MG63 (cell line): ENCODE measurements around the gene GLB1L3. TPM values are rescaled to one million over a fixed set of nuclear protein-coding genes. Genes with fewer than 3 reads are reported as not detected.
A peak's percentile ranks its signal among the peaks of the same experiment; 100 is the strongest.

Experiments used
- DNase-seq: peaks from one replicate; pipeline ENCODE4 v3.0.0-alpha.2; 2020
- H3K27me3 ChIP-seq: fragments of 250-450 bp; sonication (Bioruptor Pico); 2 replicates; pipeline ENCODE4 v1.5.1; 2020; ENCODE audit warnings: mild to moderate bottlenecking, moderate library complexity
- H3K36me3 ChIP-seq: fragments of 250-450 bp; sonication (Bioruptor Pico); 2 replicates; pipeline ENCODE4 v1.5.1; 2020; ENCODE audit warnings: mild to moderate bottlenecking, moderate library complexity
- H3K4me3 ChIP-seq: fragments of 250-450 bp; sonication (Bioruptor Pico); 2 replicates; pipeline ENCODE4 v1.5.1; 2020; ENCODE audit warnings: mild to moderate bottlenecking, moderate library complexity
- H3K9me3 ChIP-seq: fragments of 250-450 bp; sonication (Bioruptor Pico); 2 replicates; pipeline ENCODE4 v1.5.1; 2020; ENCODE audit warnings: mild to moderate bottlenecking, moderate library complexity
- total RNA-seq: library from RNA; depleted of rRNA; stranded (reverse); fragments of >200 nt; shearing (Covaris generic); gene quantifications from 2 replicates; pipeline ENCODE4 v1.2.3, GENCODE V29; 2014; ENCODE audit warnings: low replicate concordance; rRNA removed

The GLB1L3 gene
- total RNA-seq, 1 experiment from 2014 or later = not detected

DNA sequence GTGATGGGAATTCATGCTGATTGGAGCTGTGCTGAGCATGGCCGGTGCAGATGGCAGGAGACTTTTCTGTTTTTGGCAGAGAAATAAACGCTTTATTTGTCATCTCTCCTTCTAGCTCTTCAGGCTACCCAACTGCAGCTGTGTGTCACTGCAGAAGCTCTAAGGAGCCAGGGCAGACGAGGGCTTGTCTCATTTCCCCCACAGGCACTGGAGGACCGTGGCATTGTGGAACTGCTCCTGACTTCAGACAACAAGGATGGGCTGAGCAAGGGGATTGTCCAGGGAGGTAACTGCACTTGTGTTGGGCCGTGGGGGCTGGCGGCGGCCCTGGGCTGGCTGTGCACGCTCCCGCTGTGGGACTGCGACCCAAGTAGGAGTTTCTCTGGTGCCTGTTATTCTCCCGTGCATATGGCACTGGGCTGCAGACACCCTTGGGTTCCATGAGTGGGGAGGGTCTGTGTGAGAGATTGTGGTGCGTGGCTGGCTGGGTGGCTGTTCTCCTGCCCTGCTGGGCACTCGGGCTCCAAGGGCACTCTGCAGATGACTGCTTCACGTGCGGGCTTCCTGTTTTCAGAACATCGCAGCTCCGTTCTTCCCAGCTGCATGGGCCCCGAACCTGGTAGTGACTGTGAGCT lies 82.8 kb downstream of the GLB1L3 start:
- no peak overlapping the region for H3K4me3 ChIP-seq
- H3K9me3 ChIP-seq = no peaks in the 10 kb centered on the region
- H3K27me3 ChIP-seq = no peaks in the 10 kb centered on the region; the same call in 1 of the 2 replicates
- DNase-seq = no peak
- no peaks in the 10 kb centered on the region for H3K36me3 ChIP-seq

DNA sequence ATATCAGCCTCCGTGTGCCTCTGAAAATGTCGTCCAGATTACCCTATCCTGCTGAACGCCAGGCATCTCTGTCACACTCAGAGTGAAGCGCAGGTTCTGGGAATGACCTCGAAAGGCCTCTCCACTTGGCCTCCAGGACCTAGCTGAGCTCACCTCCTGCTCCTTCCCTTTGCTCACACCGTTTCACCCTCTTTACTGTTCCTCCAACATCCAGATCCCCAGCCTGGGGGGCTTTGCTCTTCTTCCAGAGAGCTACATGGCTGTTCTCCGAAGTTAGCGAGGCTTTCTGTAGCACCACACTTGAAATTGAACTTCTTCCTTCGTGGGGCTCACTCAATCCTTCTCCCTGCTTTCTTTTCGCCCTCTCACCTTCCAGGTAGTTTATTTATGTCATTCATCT lies 83.5 kb downstream of the GLB1L3 start:
- H3K36me3 ChIP-seq = no peaks in the 10 kb centered on the region
- no peaks in the 10 kb centered on the region for H3K27me3 ChIP-seq
- no peak overlapping the region for H3K4me3 ChIP-seq
- DNase-seq = no peak
- no peaks in the 10 kb centered on the region for H3K9me3 ChIP-seq

DNA sequence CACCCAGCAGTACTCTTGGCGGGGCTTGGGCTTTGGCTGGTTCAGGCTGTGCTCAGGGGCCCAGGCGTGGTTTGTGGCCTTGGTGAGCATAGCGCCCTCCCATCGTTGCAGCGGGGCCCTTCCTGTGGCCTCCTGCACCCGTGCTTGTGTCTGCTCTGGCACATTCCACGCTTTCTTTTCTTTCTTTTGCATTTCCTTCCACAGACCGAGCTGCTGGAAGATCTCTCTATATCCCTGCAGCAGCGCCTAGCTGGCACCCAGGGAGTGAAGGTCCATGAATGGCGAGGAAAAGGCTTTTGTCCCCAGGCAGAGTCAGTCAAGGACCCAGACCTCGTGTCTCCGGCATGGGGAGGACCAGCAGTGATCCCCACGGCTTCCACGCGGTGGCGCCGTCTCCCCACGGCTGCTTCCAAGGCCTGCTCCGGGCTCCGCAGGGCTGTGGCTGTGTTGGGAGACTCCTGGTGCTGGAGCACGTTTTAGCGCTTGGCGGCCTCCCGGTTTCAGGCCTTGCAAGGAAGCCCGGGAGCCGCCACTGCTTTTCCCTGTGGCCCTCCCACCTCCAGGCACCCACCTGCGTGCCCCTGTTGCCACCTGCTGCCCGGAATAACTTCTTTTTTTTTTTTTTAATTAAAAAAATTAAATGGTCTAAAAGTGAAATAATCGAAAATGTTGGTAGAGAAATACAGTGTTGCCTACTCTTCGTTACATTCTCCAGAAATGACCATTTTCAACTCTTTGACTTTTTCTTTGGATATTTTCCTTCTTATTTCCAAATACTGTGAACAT lies 84.1 kb downstream of the GLB1L3 start:
- no peaks in the 10 kb centered on the region for H3K36me3 ChIP-seq
- H3K4me3 ChIP-seq = no peak overlapping the region
- H3K9me3 ChIP-seq = no peaks in the 10 kb centered on the region
- H3K27me3 ChIP-seq = no peaks in the 10 kb centered on the region
- DNase-seq = peak; percentile 51

DNA sequence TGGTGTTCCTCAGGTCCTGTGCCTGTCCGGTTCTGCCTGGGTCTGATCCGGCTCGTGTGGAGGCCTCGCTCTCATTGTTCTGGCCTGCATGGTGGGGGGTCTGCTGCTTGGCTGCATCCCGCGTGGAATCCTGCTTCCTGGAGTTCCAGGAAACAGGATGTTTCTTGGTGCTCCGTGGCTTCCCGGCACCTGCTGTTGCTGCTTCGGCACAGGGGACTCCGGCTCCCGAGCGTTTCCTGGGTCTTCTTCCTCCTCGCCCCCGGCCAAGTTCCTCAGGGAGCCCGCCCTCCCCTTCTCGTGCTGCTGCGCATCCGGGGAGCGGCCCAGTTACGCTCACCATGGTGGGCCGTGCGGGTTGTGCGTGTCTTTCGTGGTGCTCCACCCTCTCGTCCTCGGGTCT lies 85.5 kb downstream of the GLB1L3 start:
- Histone ChIP-seq H3K9me3 (no peaks in the 10 kb centered on the region), H3K27me3 (no peaks in the 10 kb centered on the region), H3K4me3 (no peak overlapping the region), H3K36me3 (no peaks in the 10 kb centered on the region)
- no peak for DNase-seq

DNA sequence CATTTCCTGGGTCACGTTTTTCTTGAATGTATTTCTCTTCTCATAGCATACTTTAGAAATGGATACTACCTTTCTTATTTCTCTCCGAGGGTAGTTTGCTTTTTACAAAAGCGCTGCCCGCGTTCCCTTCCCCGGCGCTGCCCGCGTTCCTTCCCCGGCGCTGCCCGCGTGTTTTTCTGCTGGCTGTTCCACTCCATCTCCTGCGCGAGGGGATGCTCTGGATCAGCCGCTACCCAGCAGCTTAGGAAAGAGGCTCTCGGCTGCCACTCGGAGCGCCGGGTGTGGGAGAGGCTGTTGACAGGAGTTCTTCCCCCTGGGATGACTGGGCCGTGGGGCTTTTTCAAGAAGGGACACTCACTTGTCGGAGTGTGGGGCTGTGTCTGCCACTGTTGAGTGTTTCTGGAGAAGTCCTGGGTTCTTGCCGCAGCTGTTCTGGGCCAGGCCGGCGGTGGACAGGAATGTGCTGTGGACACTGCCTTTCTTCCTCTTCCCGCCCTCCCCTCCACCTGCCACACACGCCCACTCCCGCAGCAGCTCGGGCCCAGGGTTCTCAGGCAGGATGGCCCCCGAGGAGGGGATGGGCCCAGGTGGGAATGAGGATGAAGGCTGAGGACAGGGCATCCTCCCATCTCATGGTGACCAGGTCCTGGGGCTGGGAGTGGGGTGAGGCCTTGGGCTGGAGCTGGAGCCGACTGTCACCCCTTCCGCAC lies 86.2 kb downstream of the GLB1L3 start:
- Histone ChIP-seq H3K4me3 (no peak overlapping the region), H3K9me3 (no peaks in the 10 kb centered on the region), H3K27me3 (no peaks in the 10 kb centered on the region), H3K36me3 (no peaks in the 10 kb centered on the region)
- no peak for DNase-seq

DNA sequence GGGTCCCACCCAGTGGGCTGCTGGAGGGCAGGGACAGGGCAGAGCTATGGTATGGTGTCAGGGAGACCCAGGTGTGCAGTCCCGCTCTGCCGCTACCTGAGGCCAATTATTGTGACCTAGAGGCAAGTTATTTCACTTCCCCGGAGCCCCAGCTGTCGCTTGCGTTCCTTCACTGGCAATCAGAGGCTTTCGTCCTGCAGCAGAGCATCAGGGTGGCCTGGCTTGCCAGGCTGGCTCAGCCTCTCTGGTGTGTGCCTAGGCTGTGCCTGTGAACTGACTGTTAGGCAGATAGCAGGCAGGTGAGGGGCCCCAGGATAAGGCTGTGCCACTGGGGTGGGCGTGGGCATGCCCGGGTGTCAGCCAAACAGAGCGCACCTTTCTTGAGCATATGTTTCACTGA lies 87.0 kb downstream of the GLB1L3 start:
- Histone ChIP-seq H3K36me3 (no peaks in the 10 kb centered on the region), H3K4me3 (no peak overlapping the region), H3K27me3 (no peaks in the 10 kb centered on the region), H3K9me3 (no peaks in the 10 kb centered on the region)
- DNase-seq = no peak

DNA sequence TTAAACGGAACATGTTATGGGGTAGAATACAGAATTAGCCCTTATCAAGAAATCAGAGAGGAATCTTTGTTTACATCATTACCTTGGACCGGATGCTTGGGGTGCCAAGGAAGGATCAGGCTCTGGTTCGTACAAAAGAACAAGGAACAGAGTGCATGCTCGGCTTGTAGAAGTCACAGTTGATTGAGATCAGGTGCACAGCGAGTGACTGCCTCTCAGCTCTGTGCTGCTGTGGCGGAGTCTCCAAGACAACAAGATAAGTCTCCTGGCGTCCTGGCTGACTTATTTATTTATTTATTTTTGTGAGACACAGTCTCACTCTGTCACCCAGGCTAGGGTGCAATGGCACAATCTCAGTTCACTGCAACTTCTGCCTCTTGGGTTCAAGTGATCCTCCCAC lies 87.4 kb downstream of the GLB1L3 start:
- DNase-seq = no peak
- Histone ChIP-seq H3K36me3 (no peaks in the 10 kb centered on the region), H3K27me3 (no peaks in the 10 kb centered on the region), H3K9me3 (no peaks in the 10 kb centered on the region), H3K4me3 (no peak overlapping the region)

DNA sequence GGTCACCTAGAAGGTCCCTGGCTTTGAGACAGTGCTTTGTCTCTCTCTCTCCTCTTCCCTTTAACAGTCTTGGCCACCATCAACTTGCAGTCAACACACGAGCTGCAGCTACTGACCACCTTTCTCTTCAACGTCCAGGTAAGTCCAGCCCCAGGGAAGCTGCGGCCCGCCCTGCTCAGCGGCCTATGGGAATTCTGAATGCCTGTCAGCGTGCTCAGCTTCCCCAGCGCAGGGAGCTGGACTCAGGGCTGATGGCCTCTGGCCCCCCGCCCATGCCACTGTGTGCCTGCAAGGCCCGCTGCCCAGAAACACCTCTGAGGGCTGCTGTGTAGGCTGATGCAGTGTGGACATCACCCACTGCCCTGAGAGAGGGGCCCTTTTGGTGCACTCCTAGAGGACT lies 88.1 kb downstream of the GLB1L3 start:
- H3K36me3 ChIP-seq = no peaks in the 10 kb centered on the region
- H3K9me3 ChIP-seq = no peaks in the 10 kb centered on the region
- H3K27me3 ChIP-seq = no peaks in the 10 kb centered on the region
- no peak overlapping the region for H3K4me3 ChIP-seq
- no peak for DNase-seq

DNA sequence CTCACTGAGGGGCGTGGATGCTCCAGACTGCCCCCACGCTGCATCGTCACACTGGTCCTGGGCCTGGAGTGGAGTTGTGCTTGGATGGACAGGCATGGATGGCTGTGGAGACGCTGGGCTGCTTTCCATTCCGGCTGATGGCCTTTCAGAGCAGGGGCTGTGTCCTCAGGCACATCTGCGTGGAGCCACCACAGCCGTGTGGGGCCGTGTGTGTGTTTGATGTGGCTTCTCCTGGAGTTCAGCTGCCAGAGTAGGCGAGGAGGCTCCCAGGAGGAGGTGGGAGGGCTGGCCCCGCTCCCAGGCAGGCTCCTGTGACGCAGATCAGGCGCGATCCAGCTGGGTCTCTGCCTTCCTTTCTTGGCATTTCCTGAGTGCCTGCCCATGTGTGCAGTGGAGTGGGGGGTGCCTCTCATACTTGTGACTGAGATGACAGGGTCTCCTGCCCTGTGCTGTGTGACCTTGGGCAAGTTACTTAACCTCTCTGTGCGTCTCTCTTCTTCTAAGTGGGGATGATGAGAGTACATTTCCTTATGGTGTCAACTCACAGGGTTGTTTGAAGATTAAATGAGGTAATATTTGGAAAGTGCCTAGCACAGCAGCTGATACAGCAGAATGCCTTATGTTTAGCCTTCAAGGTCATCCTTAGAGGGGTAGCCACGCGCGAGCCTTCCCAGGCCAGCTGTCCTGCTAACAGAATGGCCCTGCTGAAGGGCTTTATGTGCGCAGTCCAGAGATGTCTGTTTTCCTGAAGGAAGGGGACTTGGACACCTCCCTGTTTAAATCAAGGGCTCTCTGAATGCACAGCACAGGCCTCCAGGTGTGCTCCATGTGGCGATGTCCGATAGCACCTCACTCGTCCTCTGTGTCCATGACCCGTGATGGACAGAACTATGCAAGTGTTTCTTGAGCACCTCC lies 89.1 kb downstream of the GLB1L3 start:
- H3K36me3 ChIP-seq = no peaks in the 10 kb centered on the region
- H3K4me3 ChIP-seq = no peak overlapping the region
- no peaks in the 10 kb centered on the region for H3K27me3 ChIP-seq
- H3K9me3 ChIP-seq = no peaks in the 10 kb centered on the region
- no peak for DNase-seq

DNA sequence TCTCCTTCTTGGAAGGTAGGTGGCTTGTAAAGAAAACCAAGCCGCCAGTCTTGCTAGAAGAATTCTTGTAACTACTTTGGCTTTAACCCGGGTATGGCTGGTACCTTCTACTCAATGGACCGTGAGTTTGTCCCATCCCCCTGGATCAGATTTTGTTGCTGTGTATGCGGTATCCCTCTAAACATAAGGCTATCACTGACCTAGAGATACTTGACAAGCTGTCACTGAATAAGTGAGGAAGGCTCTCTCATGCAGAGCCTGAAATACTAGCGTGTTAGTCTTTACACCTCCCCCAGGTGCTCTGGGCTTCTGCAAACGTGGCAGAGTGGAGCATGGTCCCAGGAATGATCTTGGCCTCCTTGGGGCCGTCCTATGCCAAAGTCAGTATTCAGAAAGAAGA lies 90.1 kb downstream of the GLB1L3 start:
- no peaks in the 10 kb centered on the region for H3K36me3 ChIP-seq
- no peak overlapping the region for H3K4me3 ChIP-seq
- H3K9me3 ChIP-seq = no peaks in the 10 kb centered on the region
- DNase-seq = no peak
- H3K27me3 ChIP-seq = no peaks in the 10 kb centered on the region

DNA sequence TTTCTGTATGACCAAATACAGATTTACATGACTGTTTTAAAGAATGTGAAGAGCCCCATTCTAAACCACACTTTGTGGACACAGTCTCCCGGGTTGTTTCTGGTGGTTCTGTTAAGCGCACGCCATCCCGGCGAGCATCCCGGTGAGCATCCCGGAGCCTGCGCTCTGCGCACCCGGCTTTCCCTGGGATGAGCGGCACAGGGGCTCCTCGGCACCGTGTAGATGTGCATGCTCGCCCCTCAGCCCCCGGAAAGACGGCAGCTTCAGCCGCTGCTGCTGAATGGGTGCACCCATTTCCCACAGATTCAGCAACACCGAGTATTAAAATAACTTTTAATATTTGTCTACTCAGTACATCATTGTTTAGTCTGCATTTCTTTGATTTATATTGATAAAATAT lies 91.6 kb downstream of the GLB1L3 start:
- H3K9me3 ChIP-seq = no peaks in the 10 kb centered on the region
- no peak for DNase-seq
- H3K4me3 ChIP-seq = no peak overlapping the region
- H3K27me3 ChIP-seq = no peaks in the 10 kb centered on the region
- no peaks in the 10 kb centered on the region for H3K36me3 ChIP-seq

Other genes starting within 250 kb of the GLB1L3 start
- gene JAM3, start 207.3 kb upstream of the GLB1L3 start, total RNA-seq = 5.7 and 5.8 TPM in 2 replicates
- 34.4 and 43.9 TPM in 2 replicates for gene NCAPD3, start 52.4 kb upstream of the GLB1L3 start, total RNA-seq
- gene VPS26B, start 51.7 kb upstream of the GLB1L3 start, total RNA-seq = 33.0 and 37.6 TPM in 2 replicates
- 32.7 and 43.3 TPM in 2 replicates for gene THYN1, start 23.0 kb upstream of the GLB1L3 start, total RNA-seq
- 12.3 and 14.9 TPM in 2 replicates for gene ACAD8, start 22.8 kb upstream of the GLB1L3 start, total RNA-seq
- 11.6 and 15.0 TPM in 2 replicates for gene GLB1L2, start 55.6 kb downstream of the GLB1L3 start, total RNA-seq
- gene B3GAT1, start 135.9 kb downstream of the GLB1L3 start, total RNA-seq = 0.43 TPM in 1 of 2 replicates, not detected in the other